MM.1S (cell line): ENCODE data around the gene DHX36.

Source experiments
- DNase-seq: peaks from one replicate; pipeline ENCODE4 v3.0.0-alpha.2; 2015
- H2AFZ ChIP-seq: fragments of 300-600 bp; sonication (generic); 2 replicates; pipeline ENCODE4 v1.6.0; 2016; ENCODE audit warnings: antibody characterized with exemption, low read length
- H3F3A ChIP-seq: fragments of 300-600 bp; sonication (generic); 2 replicates; pipeline ENCODE4 v1.6.1; 2016; ENCODE audit warnings: mild to moderate bottlenecking, antibody characterized with exemption, low read length, moderate library complexity, mixed read lengths; ENCODE audit not compliant: insufficient read depth
- H3K27ac ChIP-seq: fragments of 300-600 bp; sonication (generic); 2 replicates; pipeline ENCODE4 v1.5.1; 2016; ENCODE audit warnings: mild to moderate bottlenecking, low read length
- H3K27me3 ChIP-seq: fragments of 300-600 bp; sonication (generic); replicated peaks from 2 replicates; pipeline ENCODE4 v1.6.0; 2016; ENCODE audit warnings: low read length; ENCODE audit not compliant: insufficient read depth
- H3K36me3 ChIP-seq: fragments of 300-600 bp; sonication (generic); replicated peaks from 2 replicates; pipeline ENCODE4 v1.6.1; 2016; ENCODE audit warnings: mild to moderate bottlenecking, low read length, mixed read lengths; ENCODE audit not compliant: insufficient read depth
- H3K4me1 ChIP-seq: fragments of 300-600 bp; sonication (generic); 2 replicates; pipeline ENCODE4 v1.6.1; 2016; ENCODE audit warnings: low read length, mixed read lengths
- H3K4me2 ChIP-seq: fragments of 300-600 bp; sonication (generic); 2 replicates; pipeline ENCODE4 v1.6.0; 2016; ENCODE audit warnings: low read depth, low read length
- H3K4me3 ChIP-seq: fragments of 300-600 bp; sonication (generic); 2 replicates; pipeline ENCODE4 v1.5.1; 2016; ENCODE audit warnings: low read length, mixed read lengths
- H3K79me2 ChIP-seq: fragments of 300-600 bp; sonication (generic); 2 replicates; pipeline ENCODE4 v1.6.1; 2016; ENCODE audit warnings: mixed run types, low read length, mixed read lengths
- H3K9ac ChIP-seq: fragments of 300-600 bp; sonication (generic); 2 replicates; pipeline ENCODE4 v1.6.1; 2016; ENCODE audit warnings: low read length, mixed read lengths
- H3K9me2 ChIP-seq: fragments of 300-600 bp; sonication (generic); replicated peaks from 2 replicates; pipeline ENCODE4 v1.6.1; 2016; ENCODE audit warnings: mild to moderate bottlenecking, low read length, mixed read lengths; ENCODE audit not compliant: insufficient read depth
- H3K9me3 ChIP-seq: fragments of 300-600 bp; sonication (generic); replicated peaks from 2 replicates; pipeline ENCODE4 v1.6.1; 2016; ENCODE audit warnings: mild to moderate bottlenecking, low read length, mixed read lengths; ENCODE audit not compliant: insufficient read depth
- H4K20me1 ChIP-seq: fragments of 300-600 bp; sonication (generic); 2 replicates; pipeline ENCODE4 v1.6.1; 2016; ENCODE audit warnings: mild to moderate bottlenecking, low read length, moderate library complexity, mixed read lengths; ENCODE audit not compliant: insufficient read depth
- CTCF ChIP-seq: fragments of 300-600 bp; sonication (generic); IDR thresholded peaks from 2 replicates; pipeline ENCODE4 v1.5.1; 2016; ENCODE audit warnings: antibody characterized with exemption, low read length, mixed read lengths
- EZH2 ChIP-seq: fragments of 300-600 bp; sonication (generic); optimal IDR thresholded peaks from 2 replicates; pipeline ENCODE3; 2017; ENCODE audit warnings: low read depth, mild to moderate bottlenecking, antibody characterized with exemption, low read length, mixed read lengths
- EZH2phosphoT487 ChIP-seq: fragments of 300-600 bp; sonication (generic); IDR thresholded peaks from 2 replicates; pipeline ENCODE4 v1.6.1; 2018; ENCODE audit warnings: antibody characterized with exemption, low read length

DHX36 gene

GRCh38 chr3:154254527-154254926 lies 69.8 kb downstream of the DHX36 start:
- no peak overlapping the region for H2AFZ ChIP-seq
- H4K20me1 ChIP-seq = no peaks in the 10 kb centered on the region
- H3K9me2 ChIP-seq = no peaks in the 10 kb centered on the region
- no peaks in the 10 kb centered on the region for H3K79me2 ChIP-seq
- H3K4me3 ChIP-seq = no peak overlapping the region
- TF ChIP-seq EZH2phosphoT487 (no peak), CTCF (no peak), EZH2 (no peak)
- no peaks in the 10 kb centered on the region for H3F3A ChIP-seq
- no peaks in the 10 kb centered on the region for H3K27me3 ChIP-seq
- no peaks in the 10 kb centered on the region; the same call in 1 of the 2 replicates for H3K36me3 ChIP-seq
- H3K4me1 ChIP-seq = no peaks in the 10 kb centered on the region
- H3K4me2 ChIP-seq = no peak overlapping the region
- DNase-seq = no peak
- no peaks in the 10 kb centered on the region for H3K9me3 ChIP-seq
- H3K27ac ChIP-seq = no peak overlapping the region
- H3K9ac ChIP-seq = no peak overlapping the region

GRCh38 chr3:154252759-154253638 lies 71.3 kb downstream of the DHX36 start:
- H4K20me1 ChIP-seq = no peaks in the 10 kb centered on the region
- no peak overlapping the region for H3K4me2 ChIP-seq
- no peaks in the 10 kb centered on the region for H3K9me2 ChIP-seq
- no peaks in the 10 kb centered on the region for H3K79me2 ChIP-seq
- H3F3A ChIP-seq = no peaks in the 10 kb centered on the region
- no peak overlapping the region for H3K4me3 ChIP-seq
- no peak overlapping the region for H2AFZ ChIP-seq
- TF ChIP-seq CTCF = peak; percentile 94
- no peak for TF ChIP-seq EZH2phosphoT487
- DNase-seq = peak; percentile 83
- no peak overlapping the region for H3K9ac ChIP-seq
- no peaks in the 10 kb centered on the region; the same call in 1 of the 2 replicates for H3K36me3 ChIP-seq
- H3K27ac ChIP-seq = no peak overlapping the region
- no peaks in the 10 kb centered on the region for H3K27me3 ChIP-seq
- H3K4me1 ChIP-seq = no peaks in the 10 kb centered on the region
- no peaks in the 10 kb centered on the region for H3K9me3 ChIP-seq

GRCh38 chr3:154251610-154252009 lies 72.7 kb downstream of the DHX36 start:
- H3K4me2 ChIP-seq = no peak overlapping the region
- no peak overlapping the region for H3K9ac ChIP-seq
- no peaks in the 10 kb centered on the region for H3K9me2 ChIP-seq
- no peaks in the 10 kb centered on the region for H3K27me3 ChIP-seq
- no peaks in the 10 kb centered on the region for H4K20me1 ChIP-seq
- no peaks in the 10 kb centered on the region for H3F3A ChIP-seq
- no peak overlapping the region for H3K4me3 ChIP-seq
- no peaks in the 10 kb centered on the region for H3K4me1 ChIP-seq
- H3K79me2 ChIP-seq = no peaks in the 10 kb centered on the region
- no peaks in the 10 kb centered on the region for H3K36me3 ChIP-seq
- H2AFZ ChIP-seq = no peak overlapping the region
- H3K9me3 ChIP-seq = no peaks in the 10 kb centered on the region
- no peak for DNase-seq
- TF ChIP-seq EZH2 (no peak), EZH2phosphoT487 (no peak), CTCF (no peak)
- H3K27ac ChIP-seq = no peak overlapping the region
